Gastroesophageal sphincter (tissue), 4 donors: ENCODE results near the gene AP3S1. TPM values are rescaled to one million over a fixed set of nuclear protein-coding genes. Genes with fewer than 3 reads are reported as not detected.
A peak's percentile ranks its signal among the peaks of the same experiment; 100 is the strongest.
"Not testable (repeated sequence)": the region's sequence is repeated elsewhere in the genome, so short reads cannot be mapped to it uniquely, and the experiment has no call there.

ENCODE experiments used
- ATAC-seq: fragments of 150-250 bp; one replicate; pipeline ENCODE4 v1.9.1; 2016; ENCODE audit warnings: mild to moderate bottlenecking, moderate library complexity
- H3K27ac ChIP-seq, 4 donors: fragments of 200-600 bp; sonication (generic) in 3 of 4; 1 replicate in 3 of 4; 2 replicates in 1 of 4; pipeline ENCODE4 v1.5.1; 2016 to 2019
- H3K27me3 ChIP-seq: fragments of 200-600 bp; sonication (generic); one replicate; pipeline ENCODE4 v1.5.1; 2019
- H3K36me3 ChIP-seq, 2 donors: fragments of 200-600 bp; sonication (generic); one replicate each; pipeline ENCODE4 v1.5.1; 2019; ENCODE audit warnings: control low read depth in 1 of 2
- H3K4me1 ChIP-seq, 3 donors: fragments of 200-600 bp; sonication (generic); 1 replicate in 2 of 3; 2 replicates in 1 of 3; pipeline ENCODE4 v1.5.1; 2016 to 2019; ENCODE audit warnings: control low read depth in 2 of 3
- H3K4me3 ChIP-seq, 2 donors: fragments of 200-600 bp; sonication (generic); one replicate each; pipeline ENCODE4 v1.5.1; 2019; ENCODE audit warnings: mild to moderate bottlenecking in 1 of 2, moderate library complexity in 1 of 2
- H3K9me3 ChIP-seq, 3 donors: fragments of 200-600 bp; sonication (generic); one replicate each; pipeline ENCODE4 v1.5.1; 2017 to 2019; ENCODE audit warnings: control low read depth in 2 of 3
- CTCF ChIP-seq, 4 experiments: fragments of 200-600 bp in 2 of 4; fragments of 450-650 bp in 2 of 4; sonication (generic) in 1 of 4; IDR thresholded peaks; one replicate each; pipeline ENCODE4 v1.5.1; 2017 to 2019; ENCODE audit warnings: antibody characterized with exemption in 4 of 4, mild to moderate bottlenecking in 2 of 4, moderate library complexity in 2 of 4
- EP300 ChIP-seq: sonication (generic); formaldehyde crosslinking; IDR thresholded peaks from one replicate; pipeline ENCODE4 v1.6.1; 2017; ENCODE audit warnings: antibody characterized with exemption, mild to moderate bottlenecking
- POLR2A ChIP-seq, 2 donors: fragments of 450-650 bp; IDR thresholded peaks; one replicate each; pipeline ENCODE4 v1.6.1; 2017; ENCODE audit warnings: antibody characterized with exemption in 2 of 2, mild to moderate bottlenecking in 2 of 2, moderate library complexity in 1 of 2
- POLR2AphosphoS5 ChIP-seq: sonication (generic); formaldehyde crosslinking; IDR thresholded peaks from one replicate; pipeline ENCODE4 v1.6.1; 2017; ENCODE audit warnings: antibody characterized with exemption
- WGBS, 2 donors: methylation state at CpG; one replicate each; pipeline ENCODE4 v1.1.5; 2018; ENCODE audit warnings: low coverage in 1 of 2; 5-methylcytosine and 5-hydroxymethylcytosine counted together
- total RNA-seq, 4 donors: library from RNA; depleted of rRNA; stranded (reverse); fragments of >200 nt; gene quantifications; one replicate each; pipeline ENCODE4 v1.1.0, GENCODE V29; 2016

The AP3S1 gene
- total RNA-seq, 4 donors from 2014 or later, result 62.1 to 200 (median 99.5) TPM

DNA sequence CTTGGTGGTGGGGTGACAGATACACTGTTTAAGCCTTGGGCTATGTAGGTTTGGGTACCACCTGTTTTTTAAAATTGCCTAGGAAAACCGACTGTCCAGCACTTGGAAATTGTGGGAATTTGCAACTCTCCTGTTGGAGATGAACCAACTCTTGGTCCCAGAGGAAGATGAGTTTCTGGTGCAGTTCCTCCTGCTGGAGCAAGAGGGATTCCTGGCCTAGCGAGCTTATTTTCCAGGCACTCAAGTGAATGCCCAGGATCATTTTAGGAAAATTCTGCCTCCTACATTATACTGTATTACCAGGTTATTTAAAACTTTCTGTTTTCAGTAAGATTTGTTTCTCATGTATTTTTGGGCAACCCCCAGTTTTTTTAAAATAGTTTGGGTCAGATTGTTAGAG lies 33.7 kb downstream of the AP3S1 start:
- WGBS, 2 donors, result 94% methylated on average over 2 of the region's 2 CpGs
- no peak for TF ChIP-seq CTCF (IDR thresholded peaks at IDR 0.05)
- TF ChIP-seq EP300, result no peak
- TF ChIP-seq POLR2AphosphoS5, result no peak
- TF ChIP-seq POLR2A (IDR thresholded peaks at IDR 0.05), result no peak
- ATAC-seq, result no peak
- Histone ChIP-seq H3K27ac (no peak overlapping the region), H3K4me1 (peaks cover 0 to 5% (median 0%) of the 10 kb centered on the region in 3 donors), H3K36me3 (peaks cover 0 to 30% of the 10 kb centered on the region in 2 donors), H3K4me3 (no peak overlapping the region), H3K27me3 (no peaks in the 10 kb centered on the region), H3K9me3 (no peaks in the 10 kb centered on the region)

DNA sequence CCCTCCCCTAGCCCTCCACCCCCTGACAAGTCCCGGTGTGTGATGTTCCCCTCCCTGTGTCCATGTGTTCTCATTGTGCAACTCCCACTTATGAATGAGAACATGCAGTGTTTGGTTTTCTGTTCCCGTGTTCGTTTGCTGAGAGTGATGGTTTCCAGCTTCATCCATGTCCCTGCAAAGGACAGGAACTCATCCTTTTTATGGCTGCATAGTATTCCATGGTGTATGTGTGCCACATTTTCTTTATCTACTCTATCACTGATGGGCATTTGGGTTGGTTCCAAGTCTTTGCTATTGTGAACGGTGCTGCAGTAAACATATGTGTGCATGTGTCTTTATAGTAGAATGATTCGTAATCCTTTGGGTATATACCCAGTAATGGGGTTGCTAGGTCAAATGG lies 35.6 kb downstream of the AP3S1 start:
- H3K27me3 ChIP-seq, result not testable (repeated sequence)

GRCh38 chr5:115882434-115882833 lies 40.7 kb downstream of the AP3S1 start:
- H3K4me3 ChIP-seq, H3K4me1 ChIP-seq, H3K27ac ChIP-seq, ATAC-seq, H3K9me3 ChIP-seq, H3K27me3 ChIP-seq: not testable (repeated sequence)
- WGBS, 2 donors, result 100% methylated on average over 1 of the region's 8 CpGs; no CpG with 5 or more reads in 1 of the 2 donors
- peaks cover 0 to 17% of the 10 kb centered on the region in 2 donors for H3K36me3 ChIP-seq

More for the DNA sequence above, 35.6 kb downstream of the AP3S1 start:
- H3K9me3 ChIP-seq, H3K4me3 ChIP-seq, H3K4me1 ChIP-seq, H3K27ac ChIP-seq, ATAC-seq: not testable (repeated sequence)
- peaks cover 0 to 14% of the 10 kb centered on the region in 2 donors for H3K36me3 ChIP-seq
- WGBS, 2 donors, result 92 to 97% methylated on average over 2 to 4 of the region's 5 CpGs

DNA sequence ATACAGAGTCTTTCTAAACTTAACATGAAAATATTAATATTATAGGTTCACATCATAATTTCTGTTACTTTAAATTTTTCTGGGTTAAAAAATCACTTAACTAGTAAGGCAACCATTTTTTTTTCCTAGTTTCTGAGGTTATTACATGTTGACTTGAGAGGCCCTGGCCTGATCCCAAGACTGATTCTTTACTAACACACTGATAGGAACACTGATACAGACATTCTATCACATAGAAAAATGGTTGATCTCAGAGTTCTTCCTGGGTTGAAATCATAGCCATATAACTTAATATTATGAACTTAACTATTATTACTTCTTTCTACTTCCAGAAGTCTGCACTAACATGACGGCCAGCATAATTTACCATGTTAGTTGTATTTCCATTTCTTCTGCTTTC lies 43.0 kb downstream of the AP3S1 start:
- Histone ChIP-seq H3K4me1 (no peaks in the 10 kb centered on the region), H3K9me3 (no peaks in the 10 kb centered on the region), H3K4me3 (no peak overlapping the region), H3K36me3 (peaks cover 0 to 17% of the 10 kb centered on the region in 2 donors), H3K27me3 (no peaks in the 10 kb centered on the region), H3K27ac (no peak overlapping the region)
- no peak for TF ChIP-seq CTCF (IDR thresholded peaks at IDR 0.05)
- TF ChIP-seq EP300, result no peak
- no peak for TF ChIP-seq POLR2A (IDR thresholded peaks at IDR 0.05)
- TF ChIP-seq POLR2AphosphoS5, result no peak
- ATAC-seq, result no peak
- 94 to 100% methylated on average over 1 of the region's 1 CpG for WGBS, 2 donors

DNA sequence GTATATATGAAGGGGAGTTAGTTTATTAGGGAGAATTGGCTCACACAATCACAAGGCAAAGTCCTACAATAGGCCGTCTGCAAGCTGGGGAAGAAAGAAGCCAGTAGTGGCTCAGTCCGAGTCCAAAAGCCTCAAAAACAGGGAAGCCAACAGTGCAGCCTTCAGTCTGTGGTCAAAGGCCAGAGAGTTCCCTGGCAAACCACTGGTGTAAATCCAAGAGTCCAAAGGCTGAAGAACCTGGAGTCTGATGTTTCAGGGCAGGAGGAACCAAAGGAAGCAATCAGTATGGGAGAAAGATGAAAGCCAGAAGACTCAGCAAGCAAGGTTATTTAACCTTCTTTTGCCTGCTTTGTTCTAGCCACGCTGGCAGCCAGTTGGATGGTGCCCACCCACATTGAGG lies 43.5 kb downstream of the AP3S1 start:
- H3K36me3 ChIP-seq, result peaks cover 0 to 17% of the 10 kb centered on the region in 2 donors
- H3K4me3 ChIP-seq, ATAC-seq, H3K4me1 ChIP-seq, H3K9me3 ChIP-seq, H3K27me3 ChIP-seq, H3K27ac ChIP-seq: not testable (repeated sequence)
- 66 to 89% methylated on average over 2 to 3 of the region's 3 CpGs for WGBS, 2 donors

GRCh38 chr5:115888027-115888426 lies 46.3 kb downstream of the AP3S1 start:
- H3K4me1 ChIP-seq, result no peaks in the 10 kb centered on the region
- H3K27ac ChIP-seq, result no peak overlapping the region
- no peaks in the 10 kb centered on the region for H3K9me3 ChIP-seq
- WGBS, 2 donors, result 13 to 58% methylated on average over 1 of the region's 1 CpG
- TF ChIP-seq EP300 (no peak), CTCF (IDR thresholded peaks at IDR 0.05) (peak in 1 of 4 experiments; percentile 21)
- ATAC-seq, result no peak
- H3K27me3 ChIP-seq, result no peaks in the 10 kb centered on the region
- no peak overlapping the region for H3K4me3 ChIP-seq
- H3K36me3 ChIP-seq, result peaks cover 0 to 7% of the 10 kb centered on the region in 2 donors

- Histone ChIP-seq H3K27me3 (no peaks in the 10 kb centered on the region), H3K36me3 (peaks cover 0 to 3% of the 10 kb centered on the region in 2 donors), H3K9me3 (no peaks in the 10 kb centered on the region), H3K27ac (no peak overlapping the region), H3K4me3 (no peak overlapping the region), H3K4me1 (peaks cover 0 to 5% (median 0%) of the 10 kb centered on the region in 3 donors)
- 71 to 94% methylated on average over 1 of the region's 1 CpG for WGBS, 2 donors
- TF ChIP-seq CTCF (IDR thresholded peaks at IDR 0.05) (no peak), EP300 (no peak), POLR2AphosphoS5 (no peak), POLR2A (IDR thresholded peaks at IDR 0.05) (no peak)
- ATAC-seq, result no peak
These were observed 50.3 kb downstream of the AP3S1 start for GRCh38 chr5:115892021-115892420.
